Neural progenitor cell (in vitro differentiated cells): Measurements from ENCODE around the gene SHC3. TPM values are rescaled to one million over a fixed set of nuclear protein-coding genes. Genes with fewer than 3 reads are reported as not detected.
A peak's percentile ranks its signal among the peaks of the same experiment; 100 is the strongest.

Source experiments
- DNase-seq: peaks from one replicate; pipeline ENCODE4 v3.0.0-alpha.2; 2016; ENCODE audit warnings: low spot score
- H2AFZ ChIP-seq: fragments of 200-600 bp; sonication (generic); replicated peaks from 2 replicates; pipeline ENCODE4 v1.6.1; 2016; ENCODE audit warnings: antibody characterized with exemption
- H3F3A ChIP-seq: fragments of 200-600 bp; sonication (generic); 2 replicates; pipeline ENCODE4 v1.6.1; 2016; ENCODE audit warnings: antibody characterized with exemption, low read depth
- H3K27ac ChIP-seq: fragments of 200-600 bp; sonication (generic); 2 replicates; pipeline ENCODE4 v1.5.1; 2016; ENCODE audit warnings: mild to moderate bottlenecking
- H3K27me3 ChIP-seq: fragments of 200-600 bp; sonication (generic); 2 replicates; pipeline ENCODE4 v1.6.1; 2016; ENCODE audit warnings: mild to moderate bottlenecking, moderate library complexity
- H3K36me3 ChIP-seq: fragments of 200-600 bp; sonication (generic); 2 replicates; pipeline ENCODE4 v1.5.1; 2016
- H3K4me1 ChIP-seq: fragments of 200-600 bp; sonication (generic); 2 replicates; pipeline ENCODE4 v1.6.1; 2016; ENCODE audit warnings: mixed run types
- H3K4me2 ChIP-seq: fragments of 200-600 bp; sonication (generic); 2 replicates; pipeline ENCODE4 v1.6.1; 2016
- H3K4me3 ChIP-seq: fragments of 200-600 bp; sonication (generic); 2 replicates; pipeline ENCODE4 v1.5.1; 2016
- H3K79me2 ChIP-seq: fragments of 200-600 bp; sonication (generic); 2 replicates; pipeline ENCODE4 v1.6.1; 2016; ENCODE audit warnings: low read depth
- H3K9ac ChIP-seq: fragments of 200-600 bp; sonication (generic); 2 replicates; pipeline ENCODE4 v1.6.1; 2016
- H3K9me3 ChIP-seq: fragments of 200-600 bp; sonication (generic); 2 replicates; pipeline ENCODE4 v1.5.1; 2016; ENCODE audit warnings: low read depth
- H4K20me1 ChIP-seq: fragments of 200-600 bp; sonication (generic); 2 replicates; pipeline ENCODE4 v1.6.1; 2016; ENCODE audit warnings: low read depth
- H3K27ac Mint-ChIP-seq: 3 replicates; pipeline ENCODE4 v1.8.0; 2021; ENCODE audit warnings: mixed read lengths
- H3K27me3 Mint-ChIP-seq: 2 replicates; pipeline ENCODE4 v1.8.0; 2022; ENCODE audit warnings: low read depth, mild to moderate bottlenecking, inconsistent platforms, moderate library complexity, mixed read lengths; ENCODE audit not compliant: insufficient read depth
- H3K36me3 Mint-ChIP-seq: 3 replicates; pipeline ENCODE4 v1.8.0; 2021; ENCODE audit warnings: mixed read lengths
- H3K4me1 Mint-ChIP-seq: 3 replicates; pipeline ENCODE4 v1.8.0; 2021; ENCODE audit warnings: mixed read lengths
- H3K4me3 Mint-ChIP-seq: 3 replicates; pipeline ENCODE4 v1.8.0; 2021; ENCODE audit warnings: mild to moderate bottlenecking, moderate library complexity, mixed read lengths
- H3K9me3 Mint-ChIP-seq: 3 replicates; pipeline ENCODE4 v1.8.0; 2020; ENCODE audit warnings: mixed read lengths
- CTCF ChIP-seq: fragments of 200-600 bp; sonication (generic); IDR thresholded peaks from 2 replicates; pipeline ENCODE4 v1.5.1; 2017; ENCODE audit warnings: antibody characterized with exemption, mild to moderate bottlenecking
- EZH2 ChIP-seq: fragments of 200-600 bp; sonication (generic); IDR thresholded peaks from 2 replicates; pipeline ENCODE4 v1.6.1; 2017; ENCODE audit warnings: antibody characterized with exemption, mild to moderate bottlenecking, moderate library complexity
- EZH2phosphoT487 ChIP-seq: fragments of 200-600 bp; sonication (generic); IDR thresholded peaks from 2 replicates; pipeline ENCODE4 v1.6.1; 2017; ENCODE audit warnings: antibody characterized with exemption
- total RNA-seq: library from RNA; depleted of rRNA; stranded (reverse); fragments of >200 nt; gene quantifications from 2 replicates; pipeline ENCODE4 v1.2.3, GENCODE V29; 2015; ENCODE audit warnings: low replicate concordance

The SHC3 gene
- total RNA-seq, 1 donor from 2014 or later: 0.64 TPM

- TF ChIP-seq EZH2 (no peak), CTCF (no peak), EZH2phosphoT487 (no peak)
- H3K27me3 Mint-ChIP-seq: peaks cover 4% of the 10 kb centered on the region
- Histone ChIP-seq H2AFZ (no peak overlapping the region), H3K27me3 (no peaks in the 10 kb centered on the region), H4K20me1 (peaks cover 13% of the 10 kb centered on the region), H3F3A (no peaks in the 10 kb centered on the region), H3K4me1 (peaks cover 3% of the 10 kb centered on the region), H3K79me2 (no peaks in the 10 kb centered on the region), H3K9ac (no peak overlapping the region), H3K36me3 (no peaks in the 10 kb centered on the region), H3K9me3 (no peaks in the 10 kb centered on the region), H3K4me2 (no peak overlapping the region), H3K27ac (no peak overlapping the region), H3K4me3 (no peak overlapping the region)
- H3K4me3 Mint-ChIP-seq: no peak overlapping the region
- peaks cover 12% of the 10 kb centered on the region for H3K4me1 Mint-ChIP-seq
- no peak overlapping the region for H3K27ac Mint-ChIP-seq
- no peak for DNase-seq
- H3K9me3 Mint-ChIP-seq: no peaks in the 10 kb centered on the region
- peaks cover 11% of the 10 kb centered on the region for H3K36me3 Mint-ChIP-seq
Measured at GRCh38 chr9:89009546-89009840, 169.1 kb downstream of the SHC3 start.

GRCh38 chr9:89008744-89009545 lies 169.7 kb downstream of the SHC3 start:
- H3K36me3 Mint-ChIP-seq: peaks cover 9% of the 10 kb centered on the region
- H3K9me3 Mint-ChIP-seq: no peaks in the 10 kb centered on the region
- peak overlapping the region; percentile 30 for H3K27ac Mint-ChIP-seq
- no peak overlapping the region for H3K4me3 ChIP-seq
- H2AFZ ChIP-seq: no peak overlapping the region
- no peak overlapping the region for H3K9ac ChIP-seq
- H3K36me3 ChIP-seq: no peaks in the 10 kb centered on the region
- peaks cover 13% of the 10 kb centered on the region for H4K20me1 ChIP-seq
- peaks cover 3% of the 10 kb centered on the region for H3K4me1 ChIP-seq
- H3F3A ChIP-seq: no peaks in the 10 kb centered on the region
- H3K4me1 Mint-ChIP-seq: peaks cover 12% of the 10 kb centered on the region
- peaks cover 4% of the 10 kb centered on the region for H3K27me3 Mint-ChIP-seq
- DNase-seq: no peak
- no peak overlapping the region for H3K27ac ChIP-seq
- H3K4me3 Mint-ChIP-seq: no peak overlapping the region
- H3K9me3 ChIP-seq: no peaks in the 10 kb centered on the region
- H3K79me2 ChIP-seq: no peaks in the 10 kb centered on the region
- no peaks in the 10 kb centered on the region for H3K27me3 ChIP-seq
- H3K4me2 ChIP-seq: no peak overlapping the region
- TF ChIP-seq EZH2phosphoT487: no peak
- TF ChIP-seq EZH2: no peak
- no peak for TF ChIP-seq CTCF

GRCh38 chr9:89008055-89008743 lies 170.4 kb downstream of the SHC3 start:
- no peak overlapping the region for H3K4me3 Mint-ChIP-seq
- H3K9me3 Mint-ChIP-seq: no peaks in the 10 kb centered on the region
- DNase-seq: no peak
- Histone ChIP-seq H3K9ac (no peak overlapping the region), H3K36me3 (no peaks in the 10 kb centered on the region), H3K9me3 (no peaks in the 10 kb centered on the region), H3K4me1 (peaks cover 3% of the 10 kb centered on the region), H3F3A (no peaks in the 10 kb centered on the region), H4K20me1 (peaks cover 14% of the 10 kb centered on the region), H3K4me2 (no peak overlapping the region), H3K79me2 (peaks cover under 1% of the 10 kb centered on the region), H3K4me3 (no peak overlapping the region), H3K27ac (no peak overlapping the region), H2AFZ (no peak overlapping the region), H3K27me3 (no peaks in the 10 kb centered on the region)
- TF ChIP-seq EZH2phosphoT487 (no peak), CTCF (no peak), EZH2 (no peak)
- peaks cover 12% of the 10 kb centered on the region for H3K4me1 Mint-ChIP-seq
- no peak overlapping the region for H3K27ac Mint-ChIP-seq
- peaks cover 10% of the 10 kb centered on the region for H3K36me3 Mint-ChIP-seq
- peaks cover 4% of the 10 kb centered on the region for H3K27me3 Mint-ChIP-seq
